Epithelial cell of proximal tubule (primary cell): ENCODE measurements around the gene NUDT3. TPM values are rescaled to one million over a fixed set of nuclear protein-coding genes. Genes with fewer than 3 reads are reported as not detected.
A peak's percentile ranks its signal among the peaks of the same experiment; 100 is the strongest.
"Not testable (repeated sequence)": the region's sequence is repeated elsewhere in the genome, so short reads cannot be mapped to it uniquely, and the experiment has no call there.

Experiments
- DNase-seq: peaks from one replicate; pipeline ENCODE4 v3.0.0-alpha.2; 2011; ENCODE audit warnings: low read depth
- H3K4me3 ChIP-seq: 2 replicates; pipeline ENCODE4 v1.5.1; 2011; ENCODE audit warnings: low read depth, mild to moderate bottlenecking, low read length
- total RNA-seq: library from RNA; depleted of rRNA; stranded (reverse); fragments of >200 nt; gene quantifications from 2 replicates; pipeline ENCODE4 v1.2.3, GENCODE V29; 2015
- TF ChIP-seq, protein P1 (sequence below): conservative IDR thresholded peaks from 2 replicates; pipeline ENCODE4 v1.5.1; 2012; ENCODE audit warnings: low read depth, mild to moderate bottlenecking, low read length

NUDT3 gene
- total RNA-seq, 1 donor from 2014 or later = 16.7 TPM

DNA sequence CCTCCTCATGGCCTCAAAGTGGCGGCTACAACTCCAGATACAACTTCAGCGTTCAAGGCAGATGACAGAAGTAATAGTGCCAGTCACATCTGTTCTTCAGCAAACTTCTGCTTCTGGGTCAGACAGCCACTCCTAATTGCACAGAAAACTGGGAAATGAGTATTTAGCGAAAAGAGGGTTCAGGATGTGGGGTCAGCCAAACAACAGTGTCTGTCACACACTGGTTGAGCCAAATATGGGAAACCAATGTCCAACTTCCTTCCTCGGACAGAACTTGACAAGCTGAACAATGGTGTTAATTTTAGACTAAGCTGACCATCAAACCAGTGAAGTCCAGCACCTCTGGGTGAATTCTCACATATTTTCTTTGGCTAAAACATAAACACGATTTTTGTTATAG is 22.1 kb downstream of the NUDT3 start:
- DNase-seq = no peak
- H3K4me3 ChIP-seq = no peak overlapping the region
- TF ChIP-seq, protein P1, sequence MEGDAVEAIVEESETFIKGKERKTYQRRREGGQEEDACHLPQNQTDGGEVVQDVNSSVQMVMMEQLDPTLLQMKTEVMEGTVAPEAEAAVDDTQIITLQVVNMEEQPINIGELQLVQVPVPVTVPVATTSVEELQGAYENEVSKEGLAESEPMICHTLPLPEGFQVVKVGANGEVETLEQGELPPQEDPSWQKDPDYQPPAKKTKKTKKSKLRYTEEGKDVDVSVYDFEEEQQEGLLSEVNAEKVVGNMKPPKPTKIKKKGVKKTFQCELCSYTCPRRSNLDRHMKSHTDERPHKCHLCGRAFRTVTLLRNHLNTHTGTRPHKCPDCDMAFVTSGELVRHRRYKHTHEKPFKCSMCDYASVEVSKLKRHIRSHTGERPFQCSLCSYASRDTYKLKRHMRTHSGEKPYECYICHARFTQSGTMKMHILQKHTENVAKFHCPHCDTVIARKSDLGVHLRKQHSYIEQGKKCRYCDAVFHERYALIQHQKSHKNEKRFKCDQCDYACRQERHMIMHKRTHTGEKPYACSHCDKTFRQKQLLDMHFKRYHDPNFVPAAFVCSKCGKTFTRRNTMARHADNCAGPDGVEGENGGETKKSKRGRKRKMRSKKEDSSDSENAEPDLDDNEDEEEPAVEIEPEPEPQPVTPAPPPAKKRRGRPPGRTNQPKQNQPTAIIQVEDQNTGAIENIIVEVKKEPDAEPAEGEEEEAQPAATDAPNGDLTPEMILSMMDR = no peak

DNA sequence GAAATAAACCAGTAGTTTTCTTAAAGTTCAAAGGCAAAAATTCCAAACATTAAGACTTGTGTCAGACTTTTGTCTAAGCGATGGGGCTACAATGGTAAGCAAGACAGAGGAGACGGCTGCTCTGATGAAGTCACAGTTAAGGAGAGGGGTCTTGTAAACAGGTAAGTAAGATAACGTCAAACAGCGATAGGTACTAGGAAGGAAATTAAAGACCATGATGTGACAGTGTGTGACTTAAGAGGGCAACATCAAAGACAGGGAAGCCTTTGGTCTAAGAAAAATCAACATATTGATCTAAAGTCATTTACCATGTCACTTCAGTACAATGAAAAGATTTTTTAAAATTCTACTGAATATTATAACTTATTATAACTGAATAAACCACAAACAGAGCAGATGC is 23.1 kb downstream of the NUDT3 start:
- DNase-seq = no peak
- no peak overlapping the region for H3K4me3 ChIP-seq
- TF ChIP-seq, protein P1 = no peak

DNA sequence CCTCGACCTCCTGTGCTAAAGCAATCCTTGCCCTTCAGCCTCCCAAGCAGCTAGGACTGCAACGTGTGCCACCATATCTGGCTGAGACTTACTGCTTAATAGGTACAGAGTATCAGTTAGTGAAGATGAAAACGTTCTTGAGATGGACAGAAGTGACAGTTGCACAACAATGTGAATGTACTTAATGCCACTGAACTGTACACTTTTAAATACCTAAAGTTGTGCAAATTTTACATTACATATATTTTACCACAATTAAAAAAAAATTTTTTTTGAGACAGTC is 25.9 kb downstream of the NUDT3 start:
- no peak overlapping the region for H3K4me3 ChIP-seq
- no peak for DNase-seq
- TF ChIP-seq, protein P1 = no peak

DNA sequence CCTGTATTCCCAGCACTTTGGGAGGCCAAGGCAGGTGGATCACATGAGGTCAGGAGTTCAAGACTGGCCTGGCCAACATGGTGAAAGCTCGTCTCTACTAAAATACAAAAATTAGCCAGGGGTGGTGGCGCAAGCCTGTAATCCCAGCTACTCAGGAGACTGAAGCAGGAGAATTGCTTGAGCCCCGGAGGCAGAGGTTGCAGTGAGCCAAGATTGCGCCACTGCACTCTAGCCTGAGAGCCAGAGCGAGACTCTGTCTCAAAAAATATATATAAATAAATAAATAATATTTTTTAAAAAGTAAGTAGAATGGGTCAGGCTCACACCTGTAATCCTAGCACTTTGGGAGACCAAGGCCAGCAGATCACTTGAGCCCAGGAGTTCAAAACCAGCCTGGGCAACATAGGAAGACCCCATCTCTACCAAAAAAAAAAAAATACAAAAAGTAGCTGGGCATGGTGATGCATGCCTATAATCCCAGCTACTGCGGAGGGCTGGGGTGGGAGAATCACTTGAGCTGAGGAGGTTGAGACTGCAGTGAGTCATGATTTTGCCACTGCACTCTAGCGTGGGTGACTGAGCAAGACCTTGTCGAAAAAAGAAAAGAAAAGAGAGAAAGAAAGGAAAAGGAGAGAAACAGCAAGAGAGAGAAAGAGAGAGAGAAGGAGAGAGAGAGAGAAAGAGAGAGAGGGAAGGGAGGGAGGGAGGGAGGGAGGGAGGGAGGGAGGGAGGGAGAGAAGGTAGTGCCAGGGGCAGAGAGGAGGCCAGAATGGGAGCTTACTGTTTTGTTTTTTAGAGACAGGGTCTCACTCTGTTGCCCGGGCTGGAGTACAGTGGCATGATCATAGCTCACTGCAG is 26.5 kb downstream of the NUDT3 start:
- DNase-seq = peak; percentile 39
- H3K4me3 ChIP-seq = not testable (repeated sequence)

DNA sequence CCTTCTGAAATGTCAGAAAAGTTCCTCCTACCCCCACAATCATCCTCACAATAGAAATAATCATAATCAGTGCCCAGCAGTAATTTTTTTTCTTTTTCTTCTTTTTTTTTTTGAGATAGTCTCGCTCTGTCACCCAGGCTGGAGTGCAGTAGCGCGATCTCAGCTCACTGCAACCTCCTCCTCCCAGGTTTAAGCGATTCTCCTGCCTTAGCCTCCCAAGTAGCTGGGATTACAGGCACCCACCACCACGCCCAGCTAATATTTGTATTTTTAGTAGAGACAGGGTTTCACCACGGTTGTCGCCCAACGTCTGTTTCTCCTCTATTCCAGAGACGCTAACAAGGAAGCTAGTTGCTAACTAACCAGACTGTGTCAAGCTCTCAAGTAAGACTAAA is 28.8 kb downstream of the NUDT3 start:
- H3K4me3 ChIP-seq, DNase-seq: not testable (repeated sequence)

DNA sequence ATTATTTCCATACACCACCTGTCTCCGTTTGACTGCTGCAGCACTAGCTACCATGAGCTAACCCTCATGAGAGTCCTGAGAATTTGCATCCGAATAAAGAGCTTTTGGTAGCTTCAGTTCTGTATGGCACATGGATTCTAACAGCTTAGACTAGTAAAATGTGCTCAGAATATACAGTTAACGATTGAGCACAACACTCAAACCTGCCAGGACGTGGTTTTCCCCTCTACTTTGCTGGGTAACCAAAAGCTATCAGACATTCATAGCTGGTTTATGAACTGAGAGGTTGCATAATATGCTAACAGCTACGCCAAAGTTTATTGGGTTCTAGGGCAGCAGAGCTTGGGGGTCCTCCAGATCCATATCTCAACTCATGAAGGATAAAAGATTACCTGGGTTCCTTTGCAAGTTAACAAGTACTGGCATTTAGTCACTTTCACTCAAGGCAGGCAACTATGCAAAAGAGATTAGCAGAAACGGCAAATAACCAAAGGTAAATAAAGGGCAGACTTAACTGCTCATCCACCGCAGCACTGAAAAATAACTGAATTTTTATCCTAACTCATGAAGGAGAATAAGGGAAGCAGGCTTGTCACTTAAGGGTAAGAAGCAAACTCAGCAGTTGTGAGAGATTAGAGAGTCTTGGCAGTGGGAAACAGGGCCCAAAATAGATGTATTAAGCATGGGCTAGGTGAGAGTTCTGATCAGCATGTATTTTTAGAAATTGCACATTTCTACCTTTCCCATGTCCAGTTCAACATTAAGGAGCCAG is 29.4 kb downstream of the NUDT3 start:
- DNase-seq = no peak
- no peak overlapping the region for H3K4me3 ChIP-seq
- TF ChIP-seq, protein P1 = no peak

DNA sequence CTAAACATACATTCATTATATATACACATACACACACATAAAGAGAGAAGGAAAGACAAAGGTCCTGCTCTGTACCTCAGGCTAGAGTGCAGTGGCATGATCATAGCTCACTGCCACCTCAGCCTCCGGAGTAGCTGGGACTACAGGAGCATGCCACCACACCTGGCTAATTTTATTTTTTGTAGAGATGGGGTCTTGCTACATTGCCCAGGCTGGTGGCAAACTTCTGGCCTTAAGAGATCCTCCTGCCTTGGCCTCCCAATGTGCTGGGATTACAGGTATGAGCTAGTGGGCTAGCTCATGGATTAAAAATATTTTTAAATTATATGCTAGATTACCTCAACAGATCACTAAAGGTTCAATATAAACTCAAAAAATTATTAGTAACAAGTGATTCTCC is 30.3 kb downstream of the NUDT3 start:
- no peak overlapping the region for H3K4me3 ChIP-seq
- TF ChIP-seq, protein P1 = no peak
- DNase-seq = no peak

DNA sequence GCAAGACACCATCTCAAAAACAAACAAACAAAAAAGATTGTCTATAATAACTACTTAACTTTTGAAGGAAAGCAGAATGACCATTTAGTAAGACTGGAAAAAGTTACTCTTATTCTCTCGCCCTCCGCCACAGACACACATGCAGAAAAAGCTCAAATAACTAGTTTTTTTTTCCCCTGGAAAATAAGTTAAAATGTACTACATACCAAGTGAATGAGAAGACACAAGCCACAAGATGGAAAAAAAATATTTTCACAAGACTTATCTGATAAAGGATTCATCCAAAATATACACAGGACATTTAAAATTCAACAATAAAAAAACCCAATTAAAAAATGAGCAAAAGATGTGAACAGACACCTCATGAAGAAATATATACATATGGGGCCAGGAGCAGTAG is 31.9 kb downstream of the NUDT3 start:
- no peak for DNase-seq
- no peak overlapping the region for H3K4me3 ChIP-seq
- TF ChIP-seq, protein P1 = no peak
